ENCODE data around the gene PRR7.

DNA sequence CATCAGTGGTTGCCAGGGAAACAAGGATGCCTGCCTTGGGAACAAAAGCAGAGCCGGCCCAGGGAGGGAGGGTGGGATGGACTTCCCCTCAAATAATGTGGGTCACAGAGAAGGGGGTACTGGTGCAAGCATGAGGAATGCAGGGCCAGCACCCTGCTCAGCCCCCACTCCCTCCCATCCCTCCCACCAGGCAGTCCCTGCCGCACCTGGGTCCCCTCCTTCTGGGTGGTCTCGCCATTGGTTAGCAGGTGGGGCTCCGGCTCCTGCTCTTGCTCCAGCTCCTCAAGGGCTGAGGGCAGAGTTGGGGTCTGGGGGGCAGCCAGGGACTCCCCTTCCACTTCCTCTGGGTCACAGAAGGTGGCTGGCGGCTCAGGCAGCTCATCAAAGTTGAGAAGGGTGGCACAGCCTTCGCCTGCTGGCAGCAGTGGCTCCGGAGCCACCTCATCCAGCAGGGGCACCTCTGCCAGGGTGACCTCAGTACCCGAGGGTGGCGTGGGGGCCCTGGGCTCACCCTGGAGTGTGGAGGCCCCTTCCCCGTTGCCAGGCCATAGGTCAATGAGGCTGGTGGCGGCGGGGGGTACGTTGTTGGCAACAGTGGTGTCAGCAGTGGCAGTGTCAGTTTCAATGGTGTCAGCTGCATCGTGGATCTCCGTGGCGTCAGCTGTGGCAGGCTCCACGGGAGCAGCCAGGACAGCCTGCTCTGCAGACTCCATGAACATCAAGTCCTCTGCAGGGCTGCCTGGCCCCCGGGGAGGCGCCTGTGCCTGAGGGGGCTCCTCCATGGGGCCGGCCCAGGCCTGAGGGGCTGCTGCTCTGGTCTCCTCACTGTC is 11.5 kb downstream of the PRR7 start:
- TF ChIP-seq POLR2A (IDR thresholded peaks at IDR 0.05) = no peak
- TF ChIP-seq, protein P1, sequence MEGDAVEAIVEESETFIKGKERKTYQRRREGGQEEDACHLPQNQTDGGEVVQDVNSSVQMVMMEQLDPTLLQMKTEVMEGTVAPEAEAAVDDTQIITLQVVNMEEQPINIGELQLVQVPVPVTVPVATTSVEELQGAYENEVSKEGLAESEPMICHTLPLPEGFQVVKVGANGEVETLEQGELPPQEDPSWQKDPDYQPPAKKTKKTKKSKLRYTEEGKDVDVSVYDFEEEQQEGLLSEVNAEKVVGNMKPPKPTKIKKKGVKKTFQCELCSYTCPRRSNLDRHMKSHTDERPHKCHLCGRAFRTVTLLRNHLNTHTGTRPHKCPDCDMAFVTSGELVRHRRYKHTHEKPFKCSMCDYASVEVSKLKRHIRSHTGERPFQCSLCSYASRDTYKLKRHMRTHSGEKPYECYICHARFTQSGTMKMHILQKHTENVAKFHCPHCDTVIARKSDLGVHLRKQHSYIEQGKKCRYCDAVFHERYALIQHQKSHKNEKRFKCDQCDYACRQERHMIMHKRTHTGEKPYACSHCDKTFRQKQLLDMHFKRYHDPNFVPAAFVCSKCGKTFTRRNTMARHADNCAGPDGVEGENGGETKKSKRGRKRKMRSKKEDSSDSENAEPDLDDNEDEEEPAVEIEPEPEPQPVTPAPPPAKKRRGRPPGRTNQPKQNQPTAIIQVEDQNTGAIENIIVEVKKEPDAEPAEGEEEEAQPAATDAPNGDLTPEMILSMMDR (IDR thresholded peaks at IDR 0.05) = no peak
